Loucy (cell line): Measurements from ENCODE around the gene CTSK.

ENCODE experiments used
- H2AFZ ChIP-seq: fragments of 200-600 bp; sonication (generic); 2 replicates; pipeline ENCODE4 v1.6.0; 2016; ENCODE audit warnings: antibody characterized with exemption, mild to moderate bottlenecking, low read length, moderate library complexity
- H3F3A ChIP-seq: fragments of 200-600 bp; 2 replicates; pipeline ENCODE4 v1.6.0; 2016; ENCODE audit warnings: antibody characterized with exemption, low read depth, mild to moderate bottlenecking
- H3K27me3 ChIP-seq: fragments of 200-600 bp; sonication (generic); 2 replicates; pipeline ENCODE4 v1.6.1; 2014; ENCODE audit warnings: low read length, mild to moderate bottlenecking; ENCODE audit not compliant: insufficient read depth, poor library complexity, severe bottlenecking
- H3K36me3 ChIP-seq: fragments of 200-600 bp; sonication (generic); 2 replicates; pipeline ENCODE4 v1.6.1; 2016; ENCODE audit warnings: low read length; ENCODE audit not compliant: insufficient read depth
- H3K4me1 ChIP-seq: fragments of 200-600 bp; sonication (generic); 2 replicates; pipeline ENCODE4 v1.5.1; 2014; ENCODE audit warnings: low read length, mild to moderate bottlenecking; ENCODE audit not compliant: insufficient read depth, poor library complexity, severe bottlenecking
- H3K4me2 ChIP-seq: fragments of 200-600 bp; sonication (generic); 2 replicates; pipeline ENCODE4 v1.6.0; 2014; ENCODE audit warnings: antibody characterized with exemption, low read length, low read depth, mild to moderate bottlenecking; ENCODE audit not compliant: poor library complexity, severe bottlenecking
- H3K4me3 ChIP-seq: fragments of 200-600 bp; sonication (generic); 2 replicates; pipeline ENCODE4 v1.5.1; 2014; ENCODE audit warnings: low read length, mild to moderate bottlenecking, mixed read lengths; ENCODE audit not compliant: poor library complexity, severe bottlenecking
- H3K79me2 ChIP-seq: fragments of 200-600 bp; sonication (generic); 2 replicates; pipeline ENCODE4 v1.6.1; 2014; ENCODE audit warnings: low read length; ENCODE audit not compliant: insufficient read depth
- H3K9ac ChIP-seq: fragments of 200-600 bp; sonication (generic); 2 replicates; pipeline ENCODE4 v1.6.0; 2014; ENCODE audit warnings: mild to moderate bottlenecking, low read depth, low read length, moderate library complexity; ENCODE audit not compliant: poor library complexity, severe bottlenecking
- H3K9me2 ChIP-seq: fragments of 200-600 bp; sonication (generic); replicated peaks from 2 replicates; pipeline ENCODE4 v1.6.1; 2016; ENCODE audit warnings: low read depth, low read length, mixed read lengths
- H3K9me3 ChIP-seq: fragments of 200-600 bp; sonication (generic); 2 replicates; pipeline ENCODE4 v1.6.1; 2014; ENCODE audit warnings: mild to moderate bottlenecking, antibody characterized with exemption, low read length, low read depth; ENCODE audit not compliant: insufficient read depth
- H4K20me1 ChIP-seq: fragments of 200-600 bp; sonication (generic); 2 replicates; pipeline ENCODE4 v1.6.0; 2014; ENCODE audit warnings: antibody characterized with exemption, low read length, mild to moderate bottlenecking; ENCODE audit not compliant: insufficient read depth, poor library complexity, severe bottlenecking
- CTCF ChIP-seq: fragments of 200-600 bp; sonication (generic); conservative IDR thresholded peaks from 2 replicates; pipeline ENCODE4 v1.5.1; 2014; ENCODE audit warnings: mild to moderate bottlenecking, antibody characterized with exemption, low read length
- EZH2phosphoT487 ChIP-seq: fragments of 200-600 bp; IDR thresholded peaks from 2 replicates; pipeline ENCODE4 v1.6.1; 2018; ENCODE audit warnings: antibody characterized with exemption, mild to moderate bottlenecking, moderate library complexity, borderline replicate concordance

Gene CTSK

GRCh38 chr1:150820730-150821512 is 12.9 kb upstream of the CTSK start:
- Histone ChIP-seq H3F3A (no peaks in the 10 kb centered on the region), H3K4me2 (no peak overlapping the region), H3K9me2 (no peaks in the 10 kb centered on the region), H4K20me1 (no peaks in the 10 kb centered on the region), H3K27me3 (no peaks in the 10 kb centered on the region), H3K79me2 (no peaks in the 10 kb centered on the region), H3K9ac (no peak overlapping the region), H3K36me3 (peaks cover 55% of the 10 kb centered on the region; the same call in 1 of the 2 replicates), H2AFZ (no peak overlapping the region), H3K4me3 (no peak overlapping the region), H3K4me1 (no peaks in the 10 kb centered on the region), H3K9me3 (no peaks in the 10 kb centered on the region)
- TF ChIP-seq EZH2phosphoT487 (no peak), CTCF (no peak)

GRCh38 chr1:150815871-150816270 is 7.8 kb upstream of the CTSK start:
- H3K9ac ChIP-seq, result no peak overlapping the region
- no peaks in the 10 kb centered on the region for H3K9me3 ChIP-seq
- no peaks in the 10 kb centered on the region for H4K20me1 ChIP-seq
- no peak overlapping the region for H3K4me2 ChIP-seq
- no peaks in the 10 kb centered on the region for H3K27me3 ChIP-seq
- H3K36me3 ChIP-seq, result peaks cover 67% of the 10 kb centered on the region; the same call in 1 of the 2 replicates
- H3K4me1 ChIP-seq, result no peaks in the 10 kb centered on the region
- no peak overlapping the region for H3K4me3 ChIP-seq
- H3K9me2 ChIP-seq, result no peaks in the 10 kb centered on the region
- H3F3A ChIP-seq, result no peaks in the 10 kb centered on the region
- H3K79me2 ChIP-seq, result no peaks in the 10 kb centered on the region
- no peak overlapping the region for H2AFZ ChIP-seq
- TF ChIP-seq CTCF, result no peak
- no peak for TF ChIP-seq EZH2phosphoT487

- Histone ChIP-seq H3F3A (no peaks in the 10 kb centered on the region), H3K27me3 (no peaks in the 10 kb centered on the region), H3K9me3 (no peaks in the 10 kb centered on the region), H3K36me3 (peaks cover 56% of the 10 kb centered on the region; the same call in 1 of the 2 replicates), H3K4me1 (no peaks in the 10 kb centered on the region), H3K4me3 (no peak overlapping the region), H2AFZ (no peak overlapping the region), H3K9me2 (no peaks in the 10 kb centered on the region), H3K4me2 (no peak overlapping the region), H3K79me2 (no peaks in the 10 kb centered on the region), H4K20me1 (no peaks in the 10 kb centered on the region), H3K9ac (no peak overlapping the region)
- no peak for TF ChIP-seq EZH2phosphoT487
- peak; percentile 65 for TF ChIP-seq CTCF
Measured at GRCh38 chr1:150813028-150813707, 5.1 kb upstream of the CTSK start.
